Ovary (tissue), 9 donors: ENCODE measurements around the gene GPATCH4. TPM values are rescaled to one million over a fixed set of nuclear protein-coding genes. Genes with fewer than 3 reads are reported as not detected.

Source experiments
- DNase-seq, 5 donors: peaks; one replicate each; pipeline ENCODE4 v3.0.0-alpha.2; 2019 to 2020
- H3K27ac ChIP-seq, 2 donors: fragments of 200-600 bp; one replicate each; pipeline versions ENCODE4 v1.5.1 to v1.8.0; 2019 to 2022
- H3K27me3 ChIP-seq: fragments of 200-600 bp; one replicate; pipeline ENCODE4 v1.8.0; 2022
- H3K36me3 ChIP-seq: fragments of 200-600 bp; sonication (generic); one replicate; pipeline ENCODE4 v1.5.1; 2019
- H3K4me1 ChIP-seq: one replicate; pipeline ENCODE4 v1.8.1; 2013; ENCODE audit warnings: mild to moderate bottlenecking, moderate library complexity; ENCODE audit not compliant: insufficient read depth
- H3K4me3 ChIP-seq: fragments of 200-600 bp; sonication (generic); one replicate; pipeline ENCODE4 v1.5.1; 2017
- H3K9me3 ChIP-seq, 2 donors: fragments of 200-600 bp in 1 of 2; sonication (generic) in 1 of 2; one replicate each; pipeline versions ENCODE4 v1.5.1 to v1.8.1; 2013 to 2019; ENCODE audit warnings: mild to moderate bottlenecking in 1 of 2, moderate library complexity in 1 of 2
- EP300 ChIP-seq: sonication (generic); formaldehyde crosslinking; IDR thresholded peaks from one replicate; pipeline ENCODE4 v1.6.1; 2017; ENCODE audit warnings: antibody characterized with exemption
- POLR2A ChIP-seq: fragments of 450-650 bp; IDR thresholded peaks from one replicate; pipeline ENCODE4 v1.6.1; 2017; ENCODE audit warnings: antibody characterized with exemption, mild to moderate bottlenecking, moderate library complexity
- WGBS, 3 donors: extraction: QIAGEN DNeasy Blood & Tissue Kit in 1 of 3; methylation state at CpG; one replicate each; pipeline versions ENCODE4 v1.1.5 to v1.1.7; 2013 to 2017; 5-methylcytosine and 5-hydroxymethylcytosine counted together
- intact Hi-C, 4 donors: fragments of 100-400 bp; cut with DNase I; formaldehyde crosslinking; loops; one replicate each; pipeline versions ENCODE4 v1.11.0 to v1.15.1; 2022 to 2023
- polyA plus RNA-seq, 2 donors: library from polyadenylated mRNA; stranded (reverse); fragments of 200-250 nt in 1 of 2; fragments of 350-450 nt in 1 of 2; fragmentation: Illumina TruSeq in 1 of 2; extraction: RNeasy Lipid Tissue Mini Kit (QIAGEN cat#74804) in 1 of 2; gene quantifications; one replicate each; pipeline ENCODE4 v1.2.3, GENCODE V29; 2013 to 2014
- total RNA-seq, 7 donors: library from RNA; depleted of rRNA in 2 of 7; stranded (reverse); fragments of >200 nt in 2 of 7; fragmentation: NEBNext Ultra II Directional in 3 of 7; extraction: Animal tissue kit (Norgen Biotek cat#: 25700) in 3 of 7; gene quantifications; one replicate each; pipeline versions ENCODE4 v1.1.0 to v1.2.4, GENCODE V29; 2016 to 2023
- TF ChIP-seq, protein P1 (sequence below), 3 donors: fragments of 450-650 bp in 2 of 3; fragments of 200-600 bp in 1 of 3; IDR thresholded peaks; one replicate each; pipeline versions ENCODE4 v1.5.1 to v1.8.0; 2016 to 2022; ENCODE audit warnings: antibody characterized with exemption in 3 of 3, mild to moderate bottlenecking in 1 of 3
- donor health status: DM: no; HTN: no; CAD: no; lungs with moderate emphysema.
- donor health status: DM: no; HTN: no; CAD: no.
- donor health status: Bipolar disorder and iron deficiency.
- donor health status: DM: yes; HTN: yes; CAD: no.
- donor health status: DM: no; HTN: no; CAD: no.
- donor health status: DM: yes; HTN: yes; CAD: no.

GPATCH4 gene
- total and polyA plus RNA-seq, 9 donors, result 10.0 to 45.1 (median 22.0) TPM

DNA sequence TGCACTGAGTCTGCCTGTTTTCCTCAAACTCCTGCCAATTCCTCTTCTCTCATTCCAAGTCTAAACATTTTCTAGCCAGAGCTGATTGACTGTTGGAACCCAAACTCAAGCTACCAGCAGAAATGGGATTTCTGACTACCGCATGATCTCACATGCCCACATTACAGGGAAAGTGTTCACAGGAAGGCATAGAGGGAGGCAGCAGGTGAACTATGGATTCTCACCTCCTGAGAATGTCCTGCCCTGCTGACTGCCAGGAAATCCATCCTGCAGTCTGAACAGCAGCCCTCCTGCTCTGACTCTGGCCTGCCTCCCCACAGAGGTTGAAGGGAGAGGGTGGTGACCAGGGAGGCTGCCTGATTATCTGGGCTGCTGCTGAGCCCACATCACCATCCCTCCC is 51.4 kb downstream of the GPATCH4 start:
- Histone ChIP-seq H3K27ac (no peak overlapping the region), H3K4me1 (no peaks in the 10 kb centered on the region), H3K27me3 (no peaks in the 10 kb centered on the region), H3K9me3 (no peaks in the 10 kb centered on the region), H3K4me3 (no peak overlapping the region), H3K36me3 (no peaks in the 10 kb centered on the region)
- intact Hi-C loops, result no loop called here
- TF ChIP-seq POLR2A (no peak), EP300 (no peak)
- TF ChIP-seq, protein P1, sequence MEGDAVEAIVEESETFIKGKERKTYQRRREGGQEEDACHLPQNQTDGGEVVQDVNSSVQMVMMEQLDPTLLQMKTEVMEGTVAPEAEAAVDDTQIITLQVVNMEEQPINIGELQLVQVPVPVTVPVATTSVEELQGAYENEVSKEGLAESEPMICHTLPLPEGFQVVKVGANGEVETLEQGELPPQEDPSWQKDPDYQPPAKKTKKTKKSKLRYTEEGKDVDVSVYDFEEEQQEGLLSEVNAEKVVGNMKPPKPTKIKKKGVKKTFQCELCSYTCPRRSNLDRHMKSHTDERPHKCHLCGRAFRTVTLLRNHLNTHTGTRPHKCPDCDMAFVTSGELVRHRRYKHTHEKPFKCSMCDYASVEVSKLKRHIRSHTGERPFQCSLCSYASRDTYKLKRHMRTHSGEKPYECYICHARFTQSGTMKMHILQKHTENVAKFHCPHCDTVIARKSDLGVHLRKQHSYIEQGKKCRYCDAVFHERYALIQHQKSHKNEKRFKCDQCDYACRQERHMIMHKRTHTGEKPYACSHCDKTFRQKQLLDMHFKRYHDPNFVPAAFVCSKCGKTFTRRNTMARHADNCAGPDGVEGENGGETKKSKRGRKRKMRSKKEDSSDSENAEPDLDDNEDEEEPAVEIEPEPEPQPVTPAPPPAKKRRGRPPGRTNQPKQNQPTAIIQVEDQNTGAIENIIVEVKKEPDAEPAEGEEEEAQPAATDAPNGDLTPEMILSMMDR (IDR thresholded peaks at IDR 0.05), result no peak
- no peak for DNase-seq
- 86 to 97% (median 93%) methylated on average over 1 of the region's 1 CpG for WGBS, 3 donors

DNA sequence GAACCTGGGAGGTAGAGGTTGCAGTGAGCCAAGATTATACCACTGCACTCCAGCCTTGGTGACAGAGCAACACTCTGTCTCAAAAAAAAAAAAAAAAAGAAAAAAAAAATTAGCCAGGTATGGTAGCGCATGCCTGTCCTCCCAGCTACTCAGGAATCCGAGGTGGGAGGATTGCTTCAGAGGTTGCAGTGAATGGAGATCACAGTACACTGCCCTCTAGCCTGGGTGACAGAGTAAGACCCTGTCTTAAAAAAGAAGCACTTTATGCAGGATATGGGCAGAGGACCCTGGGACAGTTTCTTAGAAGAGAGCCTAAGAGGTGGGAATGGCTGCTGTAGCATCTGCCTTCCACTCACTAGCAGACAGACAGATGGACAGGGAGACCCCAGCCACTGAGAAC is 51.9 kb downstream of the GPATCH4 start:
- Histone ChIP-seq H3K4me1 (no peaks in the 10 kb centered on the region), H3K36me3 (no peaks in the 10 kb centered on the region), H3K27me3 (no peaks in the 10 kb centered on the region), H3K4me3 (no peak overlapping the region), H3K27ac (no peak overlapping the region), H3K9me3 (no peaks in the 10 kb centered on the region)
- no peak for DNase-seq
- TF ChIP-seq, protein P1 (IDR thresholded peaks at IDR 0.05), result no peak
- TF ChIP-seq EP300 (no peak), POLR2A (no peak)
- WGBS, 3 donors, result 62 to 82% (median 69%) methylated on average over 2 of the region's 2 CpGs
- intact Hi-C loops, result no loop called here

DNA sequence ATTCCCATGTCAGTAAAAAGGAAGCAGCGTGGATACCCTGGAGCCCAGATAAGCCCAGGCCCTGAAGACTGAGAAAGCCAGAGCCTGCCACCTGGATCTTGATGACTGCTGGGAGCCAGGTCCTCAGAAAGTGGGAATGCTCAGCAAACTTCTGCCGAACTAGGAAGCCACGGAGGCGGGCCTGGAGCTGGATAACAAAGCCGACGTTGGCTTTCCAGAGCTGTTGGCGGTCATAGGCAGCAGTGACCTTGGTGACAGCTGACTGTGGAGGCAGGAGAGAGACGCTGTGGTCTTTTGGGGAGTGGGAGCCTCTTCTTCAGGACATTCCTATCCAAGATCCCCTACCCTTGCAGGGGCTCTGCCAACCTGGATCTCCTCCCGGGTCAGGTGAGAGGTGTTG is 53.3 kb downstream of the GPATCH4 start:
- Histone ChIP-seq H3K4me3 (no peak overlapping the region), H3K27me3 (no peaks in the 10 kb centered on the region), H3K36me3 (no peaks in the 10 kb centered on the region), H3K27ac (no peak overlapping the region), H3K9me3 (no peaks in the 10 kb centered on the region), H3K4me1 (no peaks in the 10 kb centered on the region)
- TF ChIP-seq POLR2A, result no peak
- TF ChIP-seq, protein P1 (IDR thresholded peaks at IDR 0.05), result no peak
- no peak for TF ChIP-seq EP300
- intact Hi-C loops, result no loop called here
- WGBS, 3 donors, result 61 to 82% (median 81%) methylated on average over 9 of the region's 9 CpGs
- no peak for DNase-seq

DNA sequence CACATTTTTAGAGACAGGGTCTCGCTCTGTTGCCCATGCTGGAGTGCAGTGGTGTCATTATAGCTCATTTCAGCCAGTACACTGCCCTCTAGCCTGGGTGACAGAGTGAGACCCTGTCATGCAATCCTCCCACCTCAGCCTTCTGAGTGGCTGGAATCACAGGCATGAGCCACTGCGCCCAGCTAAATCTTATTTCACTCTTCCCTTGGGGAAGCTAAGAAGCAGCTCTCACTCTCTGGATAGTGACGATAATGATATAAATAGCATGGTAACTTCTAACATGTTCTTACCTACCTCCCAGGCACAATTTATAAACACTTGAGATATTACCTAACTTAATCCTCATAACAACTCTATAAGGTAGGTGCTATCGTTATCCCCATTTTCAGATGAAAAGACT is 53.8 kb downstream of the GPATCH4 start:
- Histone ChIP-seq H3K27me3 (no peaks in the 10 kb centered on the region), H3K36me3 (no peaks in the 10 kb centered on the region), H3K9me3 (no peaks in the 10 kb centered on the region), H3K4me3 (no peak overlapping the region), H3K27ac (no peak overlapping the region), H3K4me1 (no peaks in the 10 kb centered on the region)
- TF ChIP-seq, protein P1 (IDR thresholded peaks at IDR 0.05), result no peak
- TF ChIP-seq POLR2A (no peak), EP300 (no peak)
- DNase-seq, result no peak
- intact Hi-C loops, result no loop called here
- 93 to 99% (median 97%) methylated on average over 4 of the region's 4 CpGs for WGBS, 3 donors

DNA sequence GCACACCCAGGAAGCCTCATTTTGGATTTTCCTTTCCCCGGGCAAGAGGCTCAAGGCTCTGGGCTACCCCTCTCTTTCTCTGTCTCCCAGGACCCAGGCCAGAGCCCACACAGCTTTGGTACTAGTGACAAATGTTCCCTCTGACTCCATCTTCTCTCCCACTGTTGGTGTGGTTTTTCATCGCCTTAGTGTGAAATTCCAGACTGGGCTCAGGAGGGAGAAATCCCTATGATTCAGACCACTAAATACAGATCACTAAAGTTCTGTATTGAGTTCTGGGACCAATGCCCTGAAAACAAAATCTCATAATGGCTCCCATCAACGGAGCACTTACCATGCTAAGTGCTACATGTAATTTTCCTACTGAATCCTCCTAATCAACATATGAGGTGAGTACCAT is 55.0 kb downstream of the GPATCH4 start:
- Histone ChIP-seq H3K27ac (no peak overlapping the region), H3K9me3 (no peaks in the 10 kb centered on the region), H3K4me3 (no peak overlapping the region), H3K4me1 (no peaks in the 10 kb centered on the region), H3K36me3 (no peaks in the 10 kb centered on the region), H3K27me3 (no peaks in the 10 kb centered on the region)
- WGBS, 3 donors, result 91 to 99% (median 97%) methylated on average over 3 of the region's 3 CpGs
- DNase-seq, result no peak
- intact Hi-C loops, result no loop called here
- TF ChIP-seq POLR2A (no peak), EP300 (no peak)
- TF ChIP-seq, protein P1 (IDR thresholded peaks at IDR 0.05), result no peak
